H1 (cell line): Measurements from ENCODE around the gene TIGD2. TPM values are rescaled to one million over a fixed set of nuclear protein-coding genes. Genes with fewer than 3 reads are reported as not detected.

Experiments used
- CTCF ChIA-PET: fragments of 300-600 bp; sonication (Branson Sonifier 250); formaldehyde crosslinking; loops from one replicate; lab custom pipeline; 2021; ENCODE audit not compliant: partially characterized antibody; lab: Charles Lee
- POLR2A ChIA-PET: fragments of 300-600 bp; sonication (Branson Sonifier 250); formaldehyde crosslinking; loops from one replicate; lab custom pipeline; 2021; ENCODE audit warnings: inconsistent platforms; ENCODE audit not compliant: partially characterized antibody; lab: Charles Lee
- DNase-seq, 2 experiments: peaks; one replicate each; pipeline versions ENCODE4 v3.0.0 to v3.0.0-alpha.2; 2010 to 2022; ENCODE audit warnings: low spot score in 2 of 2, low read depth in 1 of 2, mixed read lengths in 1 of 2
- FAIRE-seq: peaks from 2 replicates; lab custom pipeline; 2011; peaks lifted over from hg19 to GRCh38; lab: Jason Lieb, UNC
- H2AFZ ChIP-seq: 2 replicates; pipeline ENCODE4 v1.8.1; 2012; ENCODE audit warnings: low read length, inconsistent platforms
- H2AK5ac ChIP-seq: 2 replicates; pipeline ENCODE4 v1.6.1; 2013; ENCODE audit warnings: low read depth, low read length
- H2BK120ac ChIP-seq: replicated peaks from 2 replicates; pipeline ENCODE3; 2013; ENCODE audit warnings: low read depth, low read length, inconsistent platforms
- H2BK12ac ChIP-seq: 2 replicates; pipeline ENCODE4 v1.6.1; 2013; ENCODE audit warnings: low read depth, low read length
- H2BK15ac ChIP-seq: 2 replicates; pipeline ENCODE4 v1.6.1; 2013; ENCODE audit warnings: low read length
- H2BK20ac ChIP-seq: 2 replicates; pipeline ENCODE4 v1.6.1; 2013; ENCODE audit warnings: low read length
- H2BK5ac ChIP-seq: 2 replicates; pipeline ENCODE4 v1.6.1; 2013; ENCODE audit warnings: low read depth, low read length
- H3K14ac ChIP-seq: 2 replicates; pipeline ENCODE4 v1.6.1; 2013; ENCODE audit warnings: inconsistent platforms; ENCODE audit not compliant: insufficient read length
- H3K18ac ChIP-seq: 2 replicates; pipeline ENCODE4 v1.6.1; 2013; ENCODE audit warnings: low read length; ENCODE audit errors: extremely low read depth
- H3K23ac ChIP-seq: 2 replicates; pipeline ENCODE4 v1.6.1; 2013; ENCODE audit warnings: inconsistent platforms; ENCODE audit not compliant: insufficient read length
- H3K23me2 ChIP-seq: 2 replicates; pipeline ENCODE4 v1.6.1; 2013; ENCODE audit warnings: low read depth, low read length
- H3K27ac ChIP-seq: 2 replicates; pipeline ENCODE4 v1.6.1; 2011; ENCODE audit warnings: low read depth, low read length, inconsistent platforms
- H3K27me3 ChIP-seq, 4 experiments: replicated peaks in 1 of 4; 1 replicate in 1 of 4; 2 replicates in 3 of 4; pipeline versions ENCODE4 v1.6.1 to v1.8.1; 2011 to 2013; ENCODE audit warnings: low read length in 3 of 4, mild to moderate bottlenecking in 3 of 4, inconsistent platforms in 2 of 4, mixed read lengths in 2 of 4, moderate library complexity in 1 of 4; ENCODE audit not compliant: control insufficient read depth in 3 of 4, insufficient read depth in 3 of 4; ENCODE audit errors: extremely low read depth in 1 of 4
- H3K36me3 ChIP-seq, 4 experiments: 2 replicates each; pipeline versions ENCODE4 v1.6.1 to v1.8.1; 2011 to 2013; ENCODE audit warnings: mild to moderate bottlenecking in 4 of 4, low read length in 3 of 4, moderate library complexity in 2 of 4, control low read depth in 1 of 4, inconsistent platforms in 1 of 4; ENCODE audit not compliant: insufficient read depth in 4 of 4, control insufficient read depth in 2 of 4
- H3K4ac ChIP-seq: replicated peaks from 2 replicates; pipeline ENCODE3; 2013; ENCODE audit warnings: low read length, low read depth, mixed read lengths, inconsistent platforms; ENCODE audit not compliant: insufficient read length
- H3K4me1 ChIP-seq, 4 experiments: replicated peaks in 1 of 4; 1 replicate in 1 of 4; 2 replicates in 3 of 4; pipeline versions ENCODE4 v1.6.1 to v1.8.1; 2011 to 2013; ENCODE audit warnings: low read length in 3 of 4, inconsistent platforms in 2 of 4, mixed read lengths in 1 of 4; ENCODE audit not compliant: insufficient read depth in 4 of 4, control insufficient read depth in 3 of 4
- H3K4me2 ChIP-seq, 2 experiments: 2 replicates each; pipeline versions ENCODE4 v1.6.1 to v1.8.1; 2011 to 2013; ENCODE audit warnings: low read depth in 2 of 2, low read length in 2 of 2, control low read depth in 1 of 2, inconsistent platforms in 1 of 2, mild to moderate bottlenecking in 1 of 2; ENCODE audit not compliant: insufficient read depth in 1 of 2
- H3K4me3 ChIP-seq, 4 experiments: fragments of 200-600, 300-600 bp in 1 of 4; sonication (generic), shearing (Covaris generic), sonication (Bioruptor Twin) in 1 of 4; 2 replicates each; pipeline versions ENCODE4 v1.5.1 to v1.8.1; 2011 to 2016; ENCODE audit warnings: low read length in 4 of 4, low read depth in 3 of 4, control low read depth in 2 of 4, inconsistent platforms in 2 of 4, mild to moderate bottlenecking in 2 of 4, mixed read lengths in 1 of 4, moderate library complexity in 1 of 4; ENCODE audit not compliant: insufficient read depth in 2 of 4; ENCODE audit errors: extremely low read depth in 1 of 4
- H3K56ac ChIP-seq: replicated peaks from 2 replicates; pipeline ENCODE3; 2013; ENCODE audit warnings: low read depth, mild to moderate bottlenecking, mixed read lengths, low read length, inconsistent platforms; ENCODE audit not compliant: insufficient read length
- H3K79me1 ChIP-seq: 2 replicates; pipeline ENCODE4 v1.6.1; 2013; ENCODE audit warnings: low read depth, low read length, control low read depth
- H3K79me2 ChIP-seq, 2 experiments: 2 replicates each; pipeline versions ENCODE4 v1.6.1 to v1.8.1; 2012 to 2013; ENCODE audit warnings: low read length in 2 of 2, mild to moderate bottlenecking in 2 of 2, inconsistent platforms in 1 of 2; ENCODE audit not compliant: insufficient read depth in 2 of 2, control insufficient read depth in 1 of 2
- H3K9ac ChIP-seq, 4 experiments: replicated peaks in 1 of 4; 1 replicate in 1 of 4; 2 replicates in 3 of 4; pipeline versions ENCODE4 v1.6.1 to v1.8.1; 2011 to 2013; ENCODE audit warnings: low read depth in 3 of 4, low read length in 3 of 4, control low read depth in 2 of 4, mild to moderate bottlenecking in 2 of 4, moderate library complexity in 2 of 4, inconsistent platforms in 1 of 4; ENCODE audit errors: extremely low read depth in 1 of 4
- H3K9me3 ChIP-seq, 2 experiments: 2 replicates each; pipeline versions ENCODE4 v1.6.1 to v1.8.1; 2012 to 2013; ENCODE audit warnings: mild to moderate bottlenecking in 2 of 2, moderate library complexity in 2 of 2, control low read depth in 1 of 2, inconsistent platforms in 1 of 2, low read depth in 1 of 2, low read length in 1 of 2, mixed read lengths in 1 of 2; ENCODE audit not compliant: insufficient read depth in 2 of 2
- H4K20me1 ChIP-seq, 2 experiments: replicated peaks in 1 of 2; 2 replicates each; pipeline versions ENCODE3 to v1.8.1; 2011 to 2013; ENCODE audit warnings: inconsistent platforms in 2 of 2, low read length in 2 of 2, mild to moderate bottlenecking in 1 of 2; ENCODE audit not compliant: insufficient read depth in 2 of 2, control insufficient read depth in 1 of 2
- H4K5ac ChIP-seq: 2 replicates; pipeline ENCODE4 v1.6.1; 2013; ENCODE audit warnings: low read length, low read depth, mixed read lengths, inconsistent platforms; ENCODE audit not compliant: insufficient read length
- H4K8ac ChIP-seq: 2 replicates; pipeline ENCODE4 v1.8.0; 2013; ENCODE audit warnings: mild to moderate bottlenecking, moderate library complexity, low read length, inconsistent platforms; ENCODE audit not compliant: insufficient read depth; ENCODE audit errors: extremely low read depth
- H4K91ac ChIP-seq: replicated peaks from 2 replicates; pipeline ENCODE3; 2013; ENCODE audit warnings: low read length, mixed read lengths, inconsistent platforms; ENCODE audit not compliant: insufficient read length
- CHD1 ChIP-seq: IDR thresholded peaks from 2 replicates; pipeline ENCODE4 v1.6.1; 2012; ENCODE audit warnings: low read depth, low read length, improper control_type of control experiment
- EZH2 ChIP-seq: fragments of 200-600 bp; sonication (generic); IDR thresholded peaks from 2 replicates; pipeline ENCODE4 v1.7.1; 2012; ENCODE audit warnings: low read depth, mild to moderate bottlenecking, moderate library complexity, low read length, inconsistent platforms; ENCODE audit not compliant: severe bottlenecking
- HDAC2 ChIP-seq, 2 experiments: fragments of 300-600 bp in 1 of 2; sonication (generic) in 1 of 2; IDR thresholded peaks; 2 replicates each; pipeline ENCODE4 v1.6.1; 2011 to 2012; ENCODE audit warnings: low read depth in 2 of 2, low read length in 2 of 2, mild to moderate bottlenecking in 2 of 2, moderate library complexity in 2 of 2, borderline replicate concordance in 1 of 2, inconsistent platforms in 1 of 2
- KDM1A ChIP-seq: fragments of 200-600, 300-600 bp; sonication (generic); IDR thresholded peaks from 2 replicates; pipeline ENCODE4 v1.7.1; 2016; ENCODE audit warnings: mild to moderate bottlenecking, low read length, borderline replicate concordance
- MAFK ChIP-seq: IDR thresholded peaks from 2 replicates; pipeline ENCODE4 v1.6.1; 2012; ENCODE audit warnings: low read depth, mild to moderate bottlenecking, improper control_type of control experiment, low read length
- RFX5 ChIP-seq: IDR thresholded peaks from 2 replicates; pipeline ENCODE4 v1.6.1; 2011; ENCODE audit warnings: low read depth, low read length, improper control_type of control experiment, borderline replicate concordance
- SIRT6 ChIP-seq: IDR thresholded peaks from one replicate; pipeline ENCODE4 v1.7.1; 2012; ENCODE audit warnings: low read length, inconsistent platforms
- SIX5 ChIP-seq: IDR thresholded peaks from 2 replicates; pipeline ENCODE4 v1.6.1; 2011; ENCODE audit warnings: mild to moderate bottlenecking, low read depth, low read length
- SRF ChIP-seq: IDR thresholded peaks from 2 replicates; pipeline ENCODE4 v1.6.1; 2011; ENCODE audit warnings: mild to moderate bottlenecking, low read depth, low read length, moderate library complexity
- TCF12 ChIP-seq: IDR thresholded peaks from 2 replicates; pipeline ENCODE4 v1.6.1; 2011; ENCODE audit warnings: low read depth, mild to moderate bottlenecking, low read length
- WGBS, 2 experiments: shearing (Covaris generic) in 1 of 2; methylation state at CpG; one replicate each; pipeline versions ENCODE4 v1.1.6 to v1.1.7; 2013 to 2015; ENCODE audit warnings: low lambda C conversion rate in 2 of 2, mixed read lengths in 2 of 2, inconsistent platforms in 1 of 2, low coverage in 1 of 2, missing lambda C conversion rate in 1 of 2; ENCODE audit not compliant: insufficient replicate concordance in 2 of 2, insufficient coverage in 1 of 2, insufficient read length in 1 of 2; ENCODE audit errors: extremely low coverage in 1 of 2, missing lambda C conversion rate in 1 of 2; 5-methylcytosine and 5-hydroxymethylcytosine counted together
- polyA plus RNA-seq, 7 experiments: library from polyadenylated mRNA; depleted of rRNA in 3 of 7; stranded (reverse) in 5 of 7; unstranded in 2 of 7; fragments of >200 nt in 5 of 7; fragments of 200-250 nt in 2 of 7; gene quantifications; 1 replicate in 5 of 7; 2 replicates in 1 of 7; 4 replicates in 1 of 7; pipeline versions ENCODE4 v1.2.1 to v1.2.3, GENCODE V29; 2011 to 2013; ENCODE audit warnings: missing spikeins in 2 of 7, mixed read lengths in 2 of 7
- total RNA-seq: library from RNA; stranded (reverse); fragmentation: NEBNext Ultra II Directional; extraction: Animal tissue kit (Norgen Biotek cat#: 25700); gene quantifications from 2 replicates; pipeline ENCODE4 v1.2.1, GENCODE V29; 2021

Gene TIGD2
- total and polyA plus RNA-seq, 2 of the 8 experiments (the other 6 are each of a cell fraction or from before 2014, with no cell fraction given) = 2.4 to 5.7 TPM

DNA sequence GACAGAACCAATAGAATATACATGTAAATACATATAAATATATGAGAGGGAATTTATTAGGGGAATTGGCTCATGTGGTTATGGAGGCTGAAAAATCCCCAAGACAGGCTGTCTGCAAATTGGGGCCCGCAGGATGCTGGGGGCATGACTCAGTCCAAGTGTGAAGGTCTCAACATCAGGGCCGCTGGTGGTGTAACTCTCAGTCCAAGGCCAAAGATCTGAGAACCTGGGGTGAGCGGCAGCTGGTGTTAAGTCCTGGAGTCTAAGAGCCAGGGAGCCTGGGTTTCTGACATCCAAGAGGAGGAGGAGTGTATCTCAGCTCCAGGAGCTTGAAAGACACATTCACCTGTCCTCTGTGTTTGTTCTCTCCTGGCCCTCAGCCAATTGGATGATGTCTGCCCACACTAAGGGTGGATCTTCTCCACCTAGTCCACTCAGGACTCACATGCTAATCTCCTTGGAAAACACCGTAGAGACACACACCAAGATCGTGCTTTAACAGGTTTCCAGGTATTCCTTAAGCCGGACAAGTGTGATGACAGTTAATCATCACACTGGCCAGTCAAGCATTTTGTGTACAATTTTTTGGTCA lies 28.9 kb downstream of the TIGD2 start:
- H3K36me3 ChIP-seq = no peaks in the 10 kb centered on the region
- no peak overlapping the region for H4K91ac ChIP-seq
- no peak overlapping the region for H2AK5ac ChIP-seq
- no peaks in the 10 kb centered on the region for H3K79me2 ChIP-seq
- H4K20me1 ChIP-seq = no peaks in the 10 kb centered on the region
- H2BK20ac ChIP-seq = no peak overlapping the region
- H3K4me3 ChIP-seq = no peak overlapping the region
- no peaks in the 10 kb centered on the region for H3K79me1 ChIP-seq
- ChIA-PET POLR2A (no interaction called here), CTCF (interaction anchor here (0.7 kb wide), 1 partner anchor 1114 kb away, joined by 3 read pairs; no protein-coding TSS in a partner anchor)
- H3K4me1 ChIP-seq = no peaks in the 10 kb centered on the region; a peak in 1 of 7 replicates
- FAIRE-seq (peak; percentile 28), DNase-seq (no peak)
- no peak overlapping the region for H4K5ac ChIP-seq
- no peak overlapping the region for H3K4ac ChIP-seq
- H3K14ac ChIP-seq = no peak overlapping the region
- H3K27me3 ChIP-seq = no peaks in the 10 kb centered on the region; a peak in 1 of 7 replicates
- no peak overlapping the region for H2BK12ac ChIP-seq
- H3K56ac ChIP-seq = no peak overlapping the region
- no peaks in the 10 kb centered on the region for H3K23me2 ChIP-seq
- H3K18ac ChIP-seq = no peak overlapping the region
- no peak overlapping the region for H3K9ac ChIP-seq
- H3K9me3 ChIP-seq = 0 out of 4 replicates have a peak, but pooled peaks cover 0 to 2% of the 10 kb centered on the region in 2 experiments
- H3K23ac ChIP-seq = no peak overlapping the region
- H3K4me2 ChIP-seq = no peak overlapping the region
- no peak overlapping the region for H3K27ac ChIP-seq
- H2AFZ ChIP-seq = peak overlapping the region; percentile 77; the same call in 1 of the 2 replicates
- H2BK5ac ChIP-seq = no peak overlapping the region
- no peak overlapping the region for H2BK120ac ChIP-seq
- no peak for TF ChIP-seq EZH2
- no peak for TF ChIP-seq TCF12
- TF ChIP-seq MAFK = no peak
- TF ChIP-seq SIRT6 = no peak
- no peak for TF ChIP-seq SRF
- no peak for TF ChIP-seq RFX5
- no peak for TF ChIP-seq HDAC2 (IDR thresholded peaks at IDR 0.05; ENCODE audit: borderline replicate concordance in 1 of 2, low read depth in 2 of 2, low read length in 2 of 2)
- no peak for TF ChIP-seq CHD1
- no peak for TF ChIP-seq KDM1A
- TF ChIP-seq SIX5 = no peak
- WGBS, 2 experiments = 94% methylated on average over 6 of the region's 6 CpGs; no CpG with 5 or more reads in 1 of the 2 experiments
- H4K8ac ChIP-seq = no peak overlapping the region
- no peak overlapping the region for H2BK15ac ChIP-seq
